Neutrophil (primary cell): ENCODE measurements around the gene EXOC6B.

Experiments used
- H3K27ac ChIP-seq: fragments of 200-600 bp; sonication (generic); 2 replicates; pipeline ENCODE4 v1.5.1; 2016; ENCODE audit warnings: mild to moderate bottlenecking, moderate library complexity
- H3K27me3 ChIP-seq: fragments of 200-600 bp; sonication (generic); 2 replicates; pipeline ENCODE4 v1.6.0; 2016; ENCODE audit warnings: mild to moderate bottlenecking
- H3K36me3 ChIP-seq: fragments of 200-600 bp; sonication (generic); 2 replicates; pipeline ENCODE4 v1.5.1; 2017
- H3K4me1 ChIP-seq, 2 experiments: fragments of 200-600 bp in 1 of 2; sonication (generic) in 1 of 2; 1 replicate in 1 of 2; 2 replicates in 1 of 2; pipeline versions ENCODE4 v1.5.1 to v1.6.1; 2013 to 2016; ENCODE audit warnings: low read depth in 1 of 2, low read length in 1 of 2, mild to moderate bottlenecking in 1 of 2, moderate library complexity in 1 of 2; ENCODE audit not compliant: control insufficient read depth in 1 of 2, insufficient read depth in 1 of 2
- H3K4me3 ChIP-seq, 2 experiments: fragments of 200-600 bp in 1 of 2; sonication (generic) in 1 of 2; 1 replicate in 1 of 2; 2 replicates in 1 of 2; pipeline ENCODE4 v1.5.1; 2013 to 2016; ENCODE audit warnings: low read depth in 1 of 2, low read length in 1 of 2, mild to moderate bottlenecking in 1 of 2, moderate library complexity in 1 of 2
- H3K9me3 ChIP-seq: fragments of 200-600 bp; sonication (generic); 2 replicates; pipeline ENCODE4 v1.5.1; 2016
- TF ChIP-seq, protein P1 (sequence below): fragments of 200-600 bp; sonication (generic); IDR thresholded peaks from 2 replicates; pipeline ENCODE4 v1.5.1; 2016; ENCODE audit warnings: antibody characterized with exemption

The EXOC6B gene

DNA sequence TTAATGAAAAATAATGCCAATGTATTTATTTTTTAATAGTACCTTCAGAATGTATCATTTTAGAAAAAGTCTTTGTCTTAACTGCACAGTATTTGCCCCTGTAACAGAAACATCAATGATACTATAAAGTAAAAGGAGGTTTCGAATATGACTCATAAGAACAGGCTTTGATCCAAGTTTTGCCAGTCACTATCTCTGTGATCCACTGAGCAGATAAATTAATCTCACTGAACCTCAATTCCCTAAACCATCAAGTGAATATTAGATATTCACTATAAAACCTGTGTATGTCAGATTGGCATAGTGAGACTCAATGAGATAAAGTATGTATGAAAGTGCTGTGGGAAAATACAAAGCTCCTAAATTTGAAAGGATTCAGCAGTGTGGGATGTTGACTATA is 292.1 kb downstream of the EXOC6B start:
- Histone ChIP-seq H3K9me3 (no peaks in the 10 kb centered on the region), H3K4me3 (no peak overlapping the region), H3K27ac (no peak overlapping the region), H3K36me3 (no peaks in the 10 kb centered on the region), H3K4me1 (no peaks in the 10 kb centered on the region), H3K27me3 (no peaks in the 10 kb centered on the region)
- TF ChIP-seq, protein P1, sequence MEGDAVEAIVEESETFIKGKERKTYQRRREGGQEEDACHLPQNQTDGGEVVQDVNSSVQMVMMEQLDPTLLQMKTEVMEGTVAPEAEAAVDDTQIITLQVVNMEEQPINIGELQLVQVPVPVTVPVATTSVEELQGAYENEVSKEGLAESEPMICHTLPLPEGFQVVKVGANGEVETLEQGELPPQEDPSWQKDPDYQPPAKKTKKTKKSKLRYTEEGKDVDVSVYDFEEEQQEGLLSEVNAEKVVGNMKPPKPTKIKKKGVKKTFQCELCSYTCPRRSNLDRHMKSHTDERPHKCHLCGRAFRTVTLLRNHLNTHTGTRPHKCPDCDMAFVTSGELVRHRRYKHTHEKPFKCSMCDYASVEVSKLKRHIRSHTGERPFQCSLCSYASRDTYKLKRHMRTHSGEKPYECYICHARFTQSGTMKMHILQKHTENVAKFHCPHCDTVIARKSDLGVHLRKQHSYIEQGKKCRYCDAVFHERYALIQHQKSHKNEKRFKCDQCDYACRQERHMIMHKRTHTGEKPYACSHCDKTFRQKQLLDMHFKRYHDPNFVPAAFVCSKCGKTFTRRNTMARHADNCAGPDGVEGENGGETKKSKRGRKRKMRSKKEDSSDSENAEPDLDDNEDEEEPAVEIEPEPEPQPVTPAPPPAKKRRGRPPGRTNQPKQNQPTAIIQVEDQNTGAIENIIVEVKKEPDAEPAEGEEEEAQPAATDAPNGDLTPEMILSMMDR = no peak

DNA sequence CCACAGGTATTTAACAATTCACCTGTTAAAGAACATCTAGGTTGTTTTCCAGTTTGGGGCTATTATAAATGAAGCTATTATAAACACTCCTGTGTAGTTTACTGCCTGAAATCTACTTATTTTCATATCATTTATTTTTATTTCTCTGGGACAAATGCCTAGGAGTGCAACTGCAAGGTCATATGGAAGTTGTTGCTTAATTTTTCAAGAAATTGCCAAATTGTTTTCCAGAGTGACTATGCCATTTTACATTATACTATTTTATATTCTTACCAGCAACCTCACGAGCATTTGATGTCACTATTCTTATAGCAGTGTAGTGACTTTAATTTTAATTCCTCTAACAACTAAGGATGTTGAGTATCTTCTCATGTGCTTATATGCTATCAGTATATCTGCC is 298.4 kb downstream of the EXOC6B start:
- H3K27ac ChIP-seq = no peak overlapping the region
- H3K36me3 ChIP-seq = no peaks in the 10 kb centered on the region
- no peaks in the 10 kb centered on the region for H3K9me3 ChIP-seq
- TF ChIP-seq, protein P1 = no peak
- H3K4me1 ChIP-seq = no peaks in the 10 kb centered on the region
- H3K4me3 ChIP-seq = no peak overlapping the region
- H3K27me3 ChIP-seq = no peaks in the 10 kb centered on the region

DNA sequence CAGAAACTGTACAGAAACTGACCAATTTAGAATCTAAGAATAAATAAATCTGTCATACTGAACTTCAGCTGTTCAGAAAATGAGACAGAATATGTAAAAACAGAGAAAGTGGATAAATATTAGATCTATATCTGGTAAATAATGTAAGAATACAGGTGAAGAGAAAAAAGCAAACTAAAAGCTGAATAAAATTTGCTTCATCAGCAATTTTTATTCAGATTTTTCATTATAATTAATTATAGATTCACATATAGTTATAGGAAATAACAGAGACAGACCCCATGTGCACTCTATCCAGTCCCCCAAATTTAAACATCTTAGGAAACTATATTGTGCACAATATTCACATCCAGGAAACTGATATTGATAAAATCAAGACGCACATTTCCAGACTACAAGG is 299.2 kb downstream of the EXOC6B start:
- H3K27ac ChIP-seq = no peak overlapping the region
- no peaks in the 10 kb centered on the region for H3K4me1 ChIP-seq
- no peaks in the 10 kb centered on the region for H3K36me3 ChIP-seq
- no peak overlapping the region for H3K4me3 ChIP-seq
- TF ChIP-seq, protein P1 = no peak
- no peaks in the 10 kb centered on the region for H3K9me3 ChIP-seq
- no peaks in the 10 kb centered on the region for H3K27me3 ChIP-seq

DNA sequence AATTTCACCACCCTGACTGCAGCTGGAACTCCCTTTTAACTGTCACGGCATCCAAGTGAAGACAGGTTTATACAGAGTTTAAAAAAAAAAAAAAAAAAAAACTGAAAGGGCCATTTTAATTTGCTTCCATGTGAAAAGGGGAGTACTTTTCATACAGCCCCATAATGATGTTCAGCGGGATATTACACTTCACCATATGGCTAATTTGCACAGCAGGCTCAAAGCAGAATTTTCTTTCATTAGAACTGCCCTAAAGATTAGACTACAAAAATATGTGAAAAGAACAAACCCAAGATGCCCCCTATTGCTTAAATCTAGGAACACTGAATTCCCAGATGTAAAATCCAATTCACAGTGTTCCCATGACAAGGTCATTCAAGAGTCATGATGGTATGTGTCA is 301.8 kb downstream of the EXOC6B start:
- Histone ChIP-seq H3K36me3 (no peaks in the 10 kb centered on the region), H3K27ac (no peak overlapping the region), H3K4me1 (no peaks in the 10 kb centered on the region), H3K27me3 (no peaks in the 10 kb centered on the region), H3K4me3 (no peak overlapping the region), H3K9me3 (no peaks in the 10 kb centered on the region)
- TF ChIP-seq, protein P1 = no peak

DNA sequence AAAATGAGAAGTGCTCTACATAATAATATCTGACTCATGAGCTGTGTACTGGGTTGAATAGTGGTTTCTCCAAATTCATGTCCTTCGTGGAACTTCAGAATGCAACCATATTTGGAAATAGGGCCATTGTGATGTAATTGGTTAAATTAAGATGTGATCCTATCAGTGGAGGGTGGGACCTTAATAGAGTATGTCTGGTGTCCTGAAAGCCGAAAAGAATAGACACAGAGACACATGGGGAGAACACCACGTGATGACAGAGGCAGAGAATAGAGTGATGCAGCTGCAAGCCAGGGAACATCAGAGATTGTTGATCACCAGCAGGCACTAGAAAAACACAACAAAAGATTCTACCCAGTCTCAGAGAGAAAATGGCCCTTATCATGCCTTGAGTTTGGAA is 310.1 kb downstream of the EXOC6B start:
- Histone ChIP-seq H3K4me1 (no peaks in the 10 kb centered on the region), H3K36me3 (no peaks in the 10 kb centered on the region), H3K27me3 (no peaks in the 10 kb centered on the region), H3K27ac (no peak overlapping the region), H3K4me3 (no peak overlapping the region), H3K9me3 (no peaks in the 10 kb centered on the region)
- TF ChIP-seq, protein P1 = no peak

- no peaks in the 10 kb centered on the region for H3K27me3 ChIP-seq
- no peak overlapping the region for H3K4me3 ChIP-seq
- TF ChIP-seq, protein P1 = no peak
- H3K27ac ChIP-seq = no peak overlapping the region
- H3K4me1 ChIP-seq = no peaks in the 10 kb centered on the region
- H3K9me3 ChIP-seq = no peaks in the 10 kb centered on the region
- no peaks in the 10 kb centered on the region for H3K36me3 ChIP-seq
Observed at GRCh38 chr2:72513011-72513410, 312.8 kb downstream of the EXOC6B start.
